Measurements from ENCODE around the gene RDH14. TPM values are rescaled to one million over a fixed set of nuclear protein-coding genes. Genes with fewer than 3 reads are reported as not detected.

Gene RDH14
- total RNA-seq, 1 donor from 2014 or later = 45.5 TPM

Other genes with a start within 250 kb of the RDH14 start
- not detected for gene NT5C1B, start 28.9 kb upstream of the RDH14 start, total RNA-seq